HepG2 (cell line): Measurements from ENCODE around the gene PIP5KL1. TPM values are rescaled to one million over a fixed set of nuclear protein-coding genes. Genes with fewer than 3 reads are reported as not detected.

Source experiments
- CBFB ChIP-seq: sonication (generic); formaldehyde crosslinking; IDR thresholded peaks from 2 replicates; pipeline ENCODE4 v1.4.0; 2020; ENCODE audit warnings: missing genetic modification reagents
- E2F5 ChIP-seq: sonication (generic); formaldehyde crosslinking; conservative IDR thresholded peaks from 2 replicates; pipeline ENCODE4 v1.4.0; 2020; ENCODE audit warnings: missing genetic modification reagents
- EED ChIP-seq: sonication (generic); formaldehyde crosslinking; IDR thresholded peaks from 2 replicates; pipeline ENCODE4 v1.5.0; 2020; ENCODE audit warnings: mild to moderate bottlenecking, missing genetic modification reagents
- FOSL1 ChIP-seq: sonication (generic); formaldehyde crosslinking; IDR thresholded peaks from 2 replicates; pipeline ENCODE4 v1.9.0; 2021; ENCODE audit warnings: missing genetic modification reagents, borderline replicate concordance
- GATAD2A ChIP-seq: IDR thresholded peaks from 2 replicates; pipeline ENCODE4 v1.6.1; 2016
- GPN1 ChIP-seq: sonication (generic); formaldehyde crosslinking; IDR thresholded peaks from 2 replicates; pipeline ENCODE4 v1.5.1; 2020; ENCODE audit warnings: missing genetic modification reagents, borderline replicate concordance
- HCFC1 ChIP-seq: fragments of 150-350 bp; IDR thresholded peaks from 2 replicates; pipeline ENCODE4 v1.6.1; 2014; ENCODE audit warnings: low read depth, low read length
- IRF1 ChIP-seq: sonication (generic); formaldehyde crosslinking; IDR thresholded peaks from 2 replicates; pipeline ENCODE4 v1.4.0; 2020; ENCODE audit warnings: low read depth, mild to moderate bottlenecking, missing genetic modification reagents
- KAT8 ChIP-seq: IDR thresholded peaks from 2 replicates; pipeline ENCODE4 v1.6.1; 2016; ENCODE audit warnings: missing genetic modification reagents, missing compliant biosample characterization
- MAZ ChIP-seq, 2 experiments: sonication (generic) in 1 of 2; formaldehyde crosslinking in 1 of 2; IDR thresholded peaks; 2 replicates each; pipeline versions ENCODE4 v1.5.0 to v1.6.1; 2012 to 2020; ENCODE audit warnings: low read depth in 2 of 2, mild to moderate bottlenecking in 2 of 2, borderline replicate concordance in 1 of 2, improper control_type of control experiment in 1 of 2, low read length in 1 of 2, missing genetic modification reagents in 1 of 2, moderate library complexity in 1 of 2
- MED1 ChIP-seq: sonication (generic); formaldehyde crosslinking; IDR thresholded peaks from 2 replicates; pipeline ENCODE4 v1.4.0; 2020; ENCODE audit warnings: missing genetic modification reagents
- MTA1 ChIP-seq: sonication (generic); formaldehyde crosslinking; IDR thresholded peaks from 2 replicates; pipeline ENCODE4 v1.4.0; 2020; ENCODE audit warnings: missing genetic modification reagents, mild to moderate bottlenecking, borderline replicate concordance
- NR2F6 ChIP-seq, 2 experiments: IDR thresholded peaks; 2 replicates each; pipeline ENCODE4 v1.6.1; 2016; ENCODE audit warnings: antibody characterized with exemption in 1 of 2, mild to moderate bottlenecking in 1 of 2
- POLR2AphosphoS2 ChIP-seq: IDR thresholded peaks from 2 replicates; pipeline ENCODE4 v1.6.1; 2011; ENCODE audit warnings: low read depth, low read length, improper control_type of control experiment
- SOX13 ChIP-seq, 3 experiments: fragments of 450-650 bp in 1 of 3; sonication (generic) in 1 of 3; formaldehyde crosslinking in 1 of 3; IDR thresholded peaks in 2 of 3; conservative IDR thresholded peaks in 1 of 3; 2 replicates each; pipeline versions ENCODE4 v1.5.0 to v1.6.1; 2016 to 2020; ENCODE audit warnings: antibody characterized with exemption in 1 of 3, mild to moderate bottlenecking in 1 of 3, missing compliant biosample characterization in 1 of 3, missing genetic modification reagents in 1 of 3, moderate library complexity in 1 of 3
- SRSF4 ChIP-seq: fragments of 200-400 bp; formaldehyde crosslinking; IDR thresholded peaks from one replicate; pipeline ENCODE4 v1.6.1; 2018; ENCODE audit warnings: mild to moderate bottlenecking, low read depth, low read length, moderate library complexity; ENCODE audit not compliant: poor library complexity, severe bottlenecking
- TBX3 ChIP-seq: fragments of 450-650 bp; IDR thresholded peaks from 2 replicates; pipeline ENCODE4 v1.6.1; 2017; ENCODE audit warnings: antibody characterized with exemption, mild to moderate bottlenecking, inconsistent platforms, borderline replicate concordance
- ZBTB25 ChIP-seq: IDR thresholded peaks from 2 replicates; pipeline ENCODE4 v1.6.1; 2018; ENCODE audit warnings: missing genetic modification reagents
- ZFP90 ChIP-seq: sonication (generic); formaldehyde crosslinking; IDR thresholded peaks from 2 replicates; pipeline ENCODE4 v1.8.0; 2022; ENCODE audit warnings: missing genetic modification reagents, mild to moderate bottlenecking, inconsistent platforms, borderline replicate concordance
- ZNF263 ChIP-seq: sonication (generic); formaldehyde crosslinking; IDR thresholded peaks from 2 replicates; pipeline ENCODE4 v1.4.0; 2020; ENCODE audit warnings: missing genetic modification reagents
- ZNF274 ChIP-seq: sonication (generic); formaldehyde crosslinking; IDR thresholded peaks from 2 replicates; pipeline ENCODE4 v1.5.1; 2020; ENCODE audit warnings: mild to moderate bottlenecking, missing genetic modification reagents
- ZNF430 ChIP-seq: sonication (generic); formaldehyde crosslinking; IDR thresholded peaks from 2 replicates; pipeline ENCODE4 v1.9.0; 2021; ENCODE audit warnings: mild to moderate bottlenecking, missing genetic modification reagents
- ZNF574 ChIP-seq: sonication (generic); formaldehyde crosslinking; IDR thresholded peaks from 2 replicates; pipeline ENCODE4 v1.4.0; 2020; ENCODE audit warnings: missing genetic modification reagents
- ZNF782 ChIP-seq: sonication (generic); formaldehyde crosslinking; IDR thresholded peaks from 2 replicates; pipeline ENCODE4 v1.4.0; 2020; ENCODE audit warnings: missing genetic modification reagents, mild to moderate bottlenecking, borderline replicate concordance
- polyA plus RNA-seq, 8 experiments: library from polyadenylated mRNA; depleted of rRNA in 3 of 8; stranded (reverse) in 7 of 8; unstranded in 1 of 8; fragments of >200 nt; fragmentation: Illumina TruSeq in 4 of 8; extraction: Trizol in 4 of 8; gene quantifications; 2 replicates each; pipeline versions ENCODE4 v1.2.1 to v1.2.3, GENCODE V29; 2011 to 2016; ENCODE audit warnings: low read depth in 4 of 8, missing spikeins in 1 of 8, mixed read lengths in 1 of 8; ENCODE audit not compliant: insufficient read depth in 1 of 8
- total RNA-seq, 5 experiments: library from RNA; depleted of rRNA; stranded (reverse); fragments of >200 nt; fragmentation: Illumina TruSeq; extraction: Trizol; gene quantifications; 2 replicates each; pipeline ENCODE4 v1.2.3, GENCODE V29; 2016; ENCODE audit warnings: low read depth in 1 of 5

PIP5KL1 gene
- total and polyA plus RNA-seq, 2 of the 13 experiments (the other 11 are each of a cell fraction or from before 2014, with no cell fraction given) = 0.20 to 0.49 TPM

- peak; percentile 30; the same call in 1 of the 2 replicates for TF ChIP-seq ZNF574 (CRISPR knock-in tag)
- TF ChIP-seq FOSL1 (CRISPR knock-in tag) = no peak
- 0 out of 2 replicates have a peak, but pooled peaks have one; percentile 26 for TF ChIP-seq KAT8 (CRISPR knock-in tag)
- no peak for TF ChIP-seq SOX13 (IDR thresholded peaks at IDR 0.05)
- 0 out of 4 replicates have a peak, but pooled peaks of 1 of the 2 experiments have one; percentile 5 for TF ChIP-seq SOX13 (CRISPR knock-in tag; conservative IDR thresholded peaks at IDR 0.05 in 1 of 2, IDR thresholded peaks at IDR 0.05 in 1 of 2)
- TF ChIP-seq MAZ (IDR thresholded peaks at IDR 0.05; ENCODE audit: borderline replicate concordance, low read depth, low read length) = no peak
- peak; percentile 74 for TF ChIP-seq MAZ (CRISPR knock-in tag; IDR thresholded peaks at IDR 0.05; ENCODE audit: low read depth)
- no peak for TF ChIP-seq E2F5 (CRISPR knock-in tag)
- TF ChIP-seq POLR2AphosphoS2 = no peak
- TF ChIP-seq ZFP90 (CRISPR knock-in tag) = peak; percentile 57; the same call in 1 of the 2 replicates
- TF ChIP-seq NR2F6 (IDR thresholded peaks at IDR 0.05) = 0 out of 2 replicates have a peak, but pooled peaks have one; percentile 13
- peak; percentile 50 for TF ChIP-seq NR2F6 (CRISPR knock-in tag; IDR thresholded peaks at IDR 0.05)
- no peak for TF ChIP-seq CBFB (CRISPR knock-in tag)
- no peak for TF ChIP-seq SRSF4
- no peak for TF ChIP-seq TBX3
- TF ChIP-seq HCFC1 = no peak
- no peak for TF ChIP-seq EED (CRISPR knock-in tag)
- no peak for TF ChIP-seq ZNF782 (CRISPR knock-in tag)
- 0 out of 2 replicates have a peak, but pooled peaks have one; percentile 13 for TF ChIP-seq MTA1 (CRISPR knock-in tag)
- TF ChIP-seq ZNF430 (CRISPR knock-in tag) = no peak
- TF ChIP-seq ZNF263 (CRISPR knock-in tag) = peak; percentile 84
- no peak for TF ChIP-seq IRF1 (CRISPR knock-in tag)
- no peak for TF ChIP-seq GPN1 (CRISPR knock-in tag)
- TF ChIP-seq GATAD2A (CRISPR knock-in tag) = peak; percentile 42; the same call in 1 of the 2 replicates
- TF ChIP-seq ZBTB25 (CRISPR knock-in tag) = no peak; the same call in 1 of the 2 replicates
- no peak; the same call in 1 of the 2 replicates for TF ChIP-seq ZNF274 (CRISPR knock-in tag)
- TF ChIP-seq MED1 = 0 out of 2 replicates have a peak, but pooled peaks have one; percentile 38
Observed at GRCh38 chr9:127898433-127899127, 32.0 kb downstream of the PIP5KL1 start (continued).
